NB4 (cell line): Measurements from ENCODE around the gene ZCCHC2.
A peak's percentile ranks its signal among the peaks of the same experiment; 100 is the strongest.

Source experiments
- DNase-seq: peaks from one replicate; pipeline ENCODE4 v3.0.0; 2010; ENCODE audit warnings: low read depth
- H3K4me3 ChIP-seq: one replicate; pipeline ENCODE4 v1.5.1; 2011; ENCODE audit warnings: mild to moderate bottlenecking, low read depth, low read length, moderate library complexity
- MYC ChIP-seq: IDR thresholded peaks from 2 replicates; pipeline ENCODE4 v1.6.1; 2011; ENCODE audit warnings: low read depth, low read length
- POLR2A ChIP-seq: IDR thresholded peaks from 2 replicates; pipeline ENCODE4 v1.6.1; 2011; ENCODE audit warnings: mild to moderate bottlenecking; ENCODE audit not compliant: insufficient read length; ENCODE audit errors: extremely low read depth
- TF ChIP-seq, protein P1 (sequence below): IDR thresholded peaks from one replicate; pipeline ENCODE4 v1.5.1; 2012; ENCODE audit warnings: low read depth, low read length
- TF ChIP-seq, protein P2 (sequence below): IDR thresholded peaks from 2 replicates; pipeline ENCODE4 v1.6.1; 2011; ENCODE audit warnings: low read depth, low read length

Gene ZCCHC2

DNA sequence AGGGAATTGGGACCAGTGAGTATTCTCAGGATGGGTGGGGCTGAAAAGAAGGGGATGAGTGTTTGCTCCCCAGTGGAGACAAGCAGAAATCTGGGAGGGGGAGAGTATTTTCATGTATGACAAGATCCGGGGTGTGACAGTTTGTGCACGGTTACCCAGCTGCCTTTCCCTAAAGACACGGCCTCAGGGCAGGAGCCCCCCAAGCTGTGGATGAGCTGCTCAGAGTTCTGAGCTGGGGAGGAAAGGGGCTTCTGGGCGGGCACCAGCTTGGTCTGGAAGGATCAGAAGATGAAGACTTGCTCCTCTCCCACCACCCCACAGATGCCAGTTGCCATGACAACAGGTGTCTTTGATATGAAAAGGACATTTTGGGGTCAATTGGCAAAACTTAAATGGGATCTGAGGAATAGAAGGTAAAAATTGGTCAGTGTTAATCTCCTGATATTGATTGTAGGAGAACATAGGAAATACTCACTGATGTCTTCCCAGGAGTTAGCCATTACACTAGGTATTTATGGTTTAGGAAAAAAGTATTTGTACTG, 29.2 kb downstream of the ZCCHC2 start:
- no peak overlapping the region for H3K4me3 ChIP-seq
- DNase-seq: no peak
- TF ChIP-seq POLR2A (no peak), MYC (no peak)
- TF ChIP-seq, protein P1, sequence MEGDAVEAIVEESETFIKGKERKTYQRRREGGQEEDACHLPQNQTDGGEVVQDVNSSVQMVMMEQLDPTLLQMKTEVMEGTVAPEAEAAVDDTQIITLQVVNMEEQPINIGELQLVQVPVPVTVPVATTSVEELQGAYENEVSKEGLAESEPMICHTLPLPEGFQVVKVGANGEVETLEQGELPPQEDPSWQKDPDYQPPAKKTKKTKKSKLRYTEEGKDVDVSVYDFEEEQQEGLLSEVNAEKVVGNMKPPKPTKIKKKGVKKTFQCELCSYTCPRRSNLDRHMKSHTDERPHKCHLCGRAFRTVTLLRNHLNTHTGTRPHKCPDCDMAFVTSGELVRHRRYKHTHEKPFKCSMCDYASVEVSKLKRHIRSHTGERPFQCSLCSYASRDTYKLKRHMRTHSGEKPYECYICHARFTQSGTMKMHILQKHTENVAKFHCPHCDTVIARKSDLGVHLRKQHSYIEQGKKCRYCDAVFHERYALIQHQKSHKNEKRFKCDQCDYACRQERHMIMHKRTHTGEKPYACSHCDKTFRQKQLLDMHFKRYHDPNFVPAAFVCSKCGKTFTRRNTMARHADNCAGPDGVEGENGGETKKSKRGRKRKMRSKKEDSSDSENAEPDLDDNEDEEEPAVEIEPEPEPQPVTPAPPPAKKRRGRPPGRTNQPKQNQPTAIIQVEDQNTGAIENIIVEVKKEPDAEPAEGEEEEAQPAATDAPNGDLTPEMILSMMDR: no peak
- TF ChIP-seq, protein P2, sequence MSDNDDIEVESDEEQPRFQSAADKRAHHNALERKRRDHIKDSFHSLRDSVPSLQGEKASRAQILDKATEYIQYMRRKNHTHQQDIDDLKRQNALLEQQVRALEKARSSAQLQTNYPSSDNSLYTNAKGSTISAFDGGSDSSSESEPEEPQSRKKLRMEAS: no peak

DNA sequence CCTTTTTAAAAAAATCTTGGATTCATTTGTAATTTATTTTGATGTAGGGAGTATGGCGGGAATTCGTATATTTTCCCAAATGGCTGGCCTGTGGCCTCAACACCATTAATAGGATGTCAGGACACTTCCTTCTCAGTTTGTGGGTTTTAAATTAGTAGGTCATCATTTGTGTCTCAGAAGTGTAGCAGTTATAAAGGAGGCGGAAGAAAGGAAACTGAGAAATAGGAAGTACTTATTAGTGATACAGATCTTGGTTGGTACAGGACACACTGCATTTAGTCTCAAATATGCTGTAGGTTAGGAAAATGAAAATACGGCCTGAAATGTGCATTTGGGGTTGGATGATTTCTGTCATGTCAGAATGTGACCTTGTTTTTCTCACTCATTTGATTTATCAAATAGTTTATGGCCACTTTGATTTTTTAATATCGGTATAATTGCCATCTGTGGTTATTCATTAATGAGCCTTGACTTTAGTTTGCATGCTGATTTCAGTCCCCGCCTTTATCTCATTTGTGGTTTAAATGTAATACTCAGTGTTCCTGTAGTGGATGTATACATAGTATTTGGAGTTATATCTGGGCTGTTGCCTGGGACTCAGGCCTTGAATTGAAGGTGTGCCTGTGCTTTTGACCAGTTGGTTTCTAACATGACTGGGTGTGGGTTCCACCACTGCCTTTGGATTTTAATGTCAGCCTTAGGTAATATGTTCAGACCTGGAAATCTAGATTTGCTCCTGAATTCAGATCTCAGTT, 31.4 kb downstream of the ZCCHC2 start:
- H3K4me3 ChIP-seq: no peak overlapping the region
- TF ChIP-seq MYC (no peak), POLR2A (no peak)
- TF ChIP-seq, protein P1: no peak
- TF ChIP-seq, protein P2: no peak
- no peak for DNase-seq

DNA sequence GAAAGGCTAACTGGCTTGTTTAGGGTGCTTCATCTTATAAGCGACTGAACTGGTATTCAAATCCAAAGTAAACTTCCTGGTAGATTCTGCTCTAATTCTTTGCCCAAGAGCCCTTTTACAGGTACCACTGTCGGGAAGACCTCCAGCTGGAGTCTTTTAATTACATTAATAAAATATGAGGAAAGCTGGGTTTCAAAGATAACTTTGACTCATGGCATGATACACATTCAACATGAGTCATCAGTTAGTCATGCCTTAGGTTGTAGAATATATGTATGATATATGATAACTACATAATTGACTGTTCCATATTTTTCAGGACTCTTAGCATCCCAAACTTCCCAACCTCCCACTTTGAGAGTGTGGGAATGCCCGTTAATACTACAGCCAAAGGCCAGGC, 32.3 kb downstream of the ZCCHC2 start:
- peak; percentile 6 for DNase-seq
- TF ChIP-seq POLR2A: no peak
- no peak overlapping the region for H3K4me3 ChIP-seq

DNA sequence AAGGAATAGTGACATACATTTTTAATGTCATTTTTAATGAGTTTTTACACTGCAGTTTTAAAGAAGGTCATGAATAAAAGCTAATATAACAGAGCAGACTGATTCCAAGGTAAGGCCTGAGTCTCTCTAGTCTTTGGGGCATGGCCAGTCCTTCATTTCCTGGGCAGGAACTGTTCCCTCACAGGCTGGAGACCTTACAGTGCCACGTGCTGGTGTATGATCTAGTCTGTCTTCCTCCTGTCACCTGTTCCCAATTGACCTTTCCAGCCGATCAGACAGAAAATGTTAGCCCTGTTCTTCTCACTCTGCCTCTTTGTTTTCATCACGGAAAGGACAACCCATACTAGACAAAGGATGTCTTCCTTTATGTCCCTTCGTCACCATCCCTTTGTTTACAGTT, 33.6 kb downstream of the ZCCHC2 start:
- no peak for DNase-seq
- TF ChIP-seq, protein P1: no peak
- TF ChIP-seq, protein P2: no peak
- TF ChIP-seq MYC: no peak
- no peak for TF ChIP-seq POLR2A
- H3K4me3 ChIP-seq: no peak overlapping the region

DNA sequence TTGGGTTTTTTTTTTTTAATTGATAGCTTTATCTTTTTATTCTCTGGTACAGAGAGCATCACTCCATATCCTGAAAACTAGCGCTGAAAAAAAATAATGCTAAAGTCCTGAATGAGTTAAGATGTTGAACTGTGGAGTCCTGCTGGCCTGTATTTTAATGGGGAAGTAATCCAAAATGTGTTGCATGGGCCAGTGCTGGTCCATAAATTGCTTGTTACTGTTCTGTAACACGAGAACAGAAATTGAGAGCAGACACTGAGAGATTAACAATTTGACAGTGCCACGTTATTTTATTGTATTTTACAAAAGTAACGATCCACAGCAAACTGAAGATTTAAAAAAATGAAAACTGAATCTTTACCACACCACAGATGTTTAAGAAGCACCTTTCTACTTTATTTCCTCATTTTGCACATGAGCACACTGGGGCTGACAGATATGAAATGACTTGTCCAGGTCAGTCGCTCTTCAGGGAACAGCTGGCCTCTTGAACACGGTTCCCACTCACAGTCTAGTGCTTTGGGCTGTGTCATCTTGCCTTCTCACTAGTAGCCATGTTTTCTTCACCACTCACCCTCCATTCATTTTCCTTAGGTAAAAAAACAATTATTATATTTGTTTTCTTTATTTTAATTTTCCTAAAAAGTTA, 35.3 kb downstream of the ZCCHC2 start:
- TF ChIP-seq, protein P1: no peak
- no peak for TF ChIP-seq MYC
- no peak for TF ChIP-seq POLR2A
- TF ChIP-seq, protein P2: no peak
- H3K4me3 ChIP-seq: no peak overlapping the region
- DNase-seq: no peak

DNA sequence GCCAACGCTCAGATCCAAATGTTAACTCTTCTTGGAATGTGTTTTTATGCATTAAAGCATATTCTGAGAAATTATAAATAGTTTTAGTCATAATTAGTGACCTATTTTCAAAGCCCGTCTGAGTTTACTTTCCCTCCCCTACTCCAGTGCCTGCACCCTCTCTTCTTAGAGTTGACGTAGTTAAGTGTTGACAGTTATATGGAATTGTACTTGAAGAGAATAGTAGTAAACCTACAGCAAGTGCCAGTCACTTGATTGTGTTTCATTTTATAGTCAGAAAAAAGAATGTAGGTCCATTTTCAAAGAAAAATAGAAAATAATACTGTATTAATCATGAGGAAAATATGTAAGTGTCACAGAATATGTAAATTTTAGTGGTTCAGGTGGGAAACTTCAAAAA, 41.2 kb downstream of the ZCCHC2 start:
- no peak for DNase-seq
- TF ChIP-seq MYC: no peak
- TF ChIP-seq, protein P1: no peak
- TF ChIP-seq POLR2A: no peak
- TF ChIP-seq, protein P2: no peak
- H3K4me3 ChIP-seq: no peak overlapping the region
